Stimulated activated CD4-positive, alpha-beta T cell treated with anti-CD3 and anti-CD28 coated beads, Interleukin-1b, Interleukin-23, amount 100 ng/mL, for 4 hours (primary cell): ENCODE results near the gene MTCL1.

Experiments
- DNase-seq, 2 donors: peaks; one replicate each; pipeline ENCODE4 v3.0.0-alpha.2; 2020; ENCODE audit warnings: low read depth in 2 of 2

The MTCL1 gene

DNA sequence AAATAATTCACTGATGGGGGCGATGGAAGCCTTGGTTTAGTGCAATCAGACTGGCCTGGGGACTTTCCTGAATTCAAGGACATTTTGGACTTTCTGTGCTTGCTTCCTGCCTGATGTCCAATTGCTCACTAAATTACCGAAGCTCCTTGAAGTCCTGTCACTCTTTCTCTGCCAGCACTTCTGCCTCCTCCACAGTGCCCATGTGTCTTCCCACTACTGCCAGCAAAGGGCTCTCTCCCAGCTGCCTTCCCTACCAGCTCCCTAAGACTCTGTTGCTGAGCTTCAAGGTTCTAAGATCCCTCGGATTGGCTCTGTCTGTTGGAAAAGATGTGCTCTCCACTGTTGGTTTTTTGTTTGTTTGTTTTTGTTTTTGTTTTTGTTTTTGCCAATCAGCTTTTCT lies 158.1 kb downstream of the MTCL1 start:
- no peak for DNase-seq

DNA sequence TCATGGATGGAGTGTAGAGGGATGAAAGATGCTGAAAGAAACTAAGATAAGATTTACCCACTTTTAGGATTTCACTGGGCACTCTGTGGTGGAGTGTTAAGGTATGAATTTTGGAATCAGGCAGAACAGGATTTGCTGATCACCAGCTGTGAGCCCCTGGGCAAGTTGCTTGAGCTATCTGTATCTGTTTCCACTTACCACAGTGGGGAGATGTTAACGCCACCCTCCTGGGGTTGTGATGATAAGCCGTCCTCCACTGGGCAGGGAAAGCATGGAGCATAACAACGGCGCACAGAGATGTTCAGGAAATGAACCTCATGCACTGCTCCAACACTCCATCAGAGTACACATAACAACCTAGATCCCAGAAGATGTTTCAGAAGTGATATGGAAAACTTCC lies 160.6 kb downstream of the MTCL1 start:
- DNase-seq, result no peak

DNA sequence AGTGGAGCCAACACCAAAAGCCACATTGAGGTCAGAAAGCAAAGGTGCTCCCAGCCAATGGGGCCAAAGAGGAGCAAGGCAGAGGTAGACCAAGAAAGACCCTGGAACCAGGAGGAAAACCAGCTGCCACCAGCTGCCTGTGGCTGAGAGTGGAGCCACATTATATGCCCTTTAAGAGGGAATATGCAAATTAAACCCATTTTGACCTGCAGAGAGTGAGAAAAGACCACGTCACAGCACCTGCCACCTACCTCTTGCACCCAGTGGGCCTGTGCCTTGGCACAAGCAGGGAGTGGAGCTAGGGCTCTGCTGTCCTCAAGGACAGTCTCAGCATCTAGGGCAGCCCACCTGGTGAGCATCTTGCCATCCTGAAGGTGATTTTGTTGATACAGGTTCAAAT lies 161.3 kb downstream of the MTCL1 start:
- DNase-seq, result no peak

DNA sequence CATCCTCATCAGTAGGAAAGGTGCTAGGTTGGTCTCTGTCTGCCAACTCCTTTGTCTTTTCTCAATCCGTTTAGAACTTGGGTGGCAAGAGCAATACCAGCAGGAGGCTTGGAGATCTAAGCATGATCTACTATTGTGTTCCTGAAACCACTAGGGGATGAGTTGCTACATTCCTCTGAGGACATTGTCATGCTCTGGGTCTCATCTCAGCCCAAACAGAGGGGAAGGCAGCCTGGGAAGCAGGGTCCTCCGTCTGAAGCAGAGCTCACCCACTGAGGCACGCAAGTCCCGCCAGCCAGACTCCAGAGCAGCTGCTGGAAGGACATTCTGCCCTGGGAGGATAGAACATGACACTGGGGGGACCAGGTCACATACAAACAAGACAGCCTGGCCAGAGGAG lies 162.9 kb downstream of the MTCL1 start:
- no peak for DNase-seq

- DNase-seq, result no peak
These were observed 163.5 kb downstream of the MTCL1 start for GRCh38 chr18:8868779-8869415.

- no peak for DNase-seq
These were observed 164.3 kb downstream of the MTCL1 start for GRCh38 chr18:8869696-8870095.

DNA sequence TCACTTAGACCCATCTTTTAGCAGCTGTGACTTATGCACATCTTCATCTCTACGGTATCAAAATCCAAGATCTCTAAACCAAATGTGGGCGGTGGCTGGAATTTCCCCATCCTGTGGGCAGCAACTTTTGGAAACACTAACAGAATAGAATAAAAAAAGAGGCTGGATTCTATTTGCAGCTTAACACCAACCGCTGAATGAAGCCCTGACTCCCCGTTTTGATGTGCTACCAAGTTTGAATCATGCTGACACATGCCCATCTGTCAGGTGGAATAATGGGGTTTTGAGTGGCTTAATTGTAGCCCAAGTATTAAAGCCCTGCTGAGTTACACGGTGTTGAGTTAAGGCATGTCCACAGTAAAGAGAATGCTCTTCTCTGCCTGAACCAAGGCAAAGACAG lies 165.2 kb downstream of the MTCL1 start:
- DNase-seq, result no peak

DNA sequence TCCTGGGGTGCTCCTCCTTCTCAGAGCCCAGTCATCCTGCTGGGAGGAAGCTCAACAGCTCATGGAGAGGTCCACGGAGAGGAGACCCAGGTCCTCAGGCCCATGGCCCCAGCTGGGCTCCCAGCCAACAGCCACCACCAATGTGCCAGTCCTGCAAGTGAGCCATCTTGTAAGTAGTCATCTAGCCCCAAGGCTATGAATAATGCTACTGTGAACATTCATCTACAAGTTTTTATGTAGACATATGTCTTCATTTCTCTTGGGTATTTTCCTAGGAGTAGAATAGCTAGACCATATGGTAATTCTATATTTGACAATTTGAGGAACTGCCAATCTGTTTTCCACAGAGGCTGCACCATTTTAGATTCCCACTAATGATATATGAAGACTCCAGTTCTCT lies 166.1 kb downstream of the MTCL1 start:
- no peak for DNase-seq

- no peak for DNase-seq
These were observed 169.5 kb downstream of the MTCL1 start for GRCh38 chr18:8874872-8875271.

GRCh38 chr18:8876887-8877286 lies 171.5 kb downstream of the MTCL1 start:
- DNase-seq, result no peak

DNA sequence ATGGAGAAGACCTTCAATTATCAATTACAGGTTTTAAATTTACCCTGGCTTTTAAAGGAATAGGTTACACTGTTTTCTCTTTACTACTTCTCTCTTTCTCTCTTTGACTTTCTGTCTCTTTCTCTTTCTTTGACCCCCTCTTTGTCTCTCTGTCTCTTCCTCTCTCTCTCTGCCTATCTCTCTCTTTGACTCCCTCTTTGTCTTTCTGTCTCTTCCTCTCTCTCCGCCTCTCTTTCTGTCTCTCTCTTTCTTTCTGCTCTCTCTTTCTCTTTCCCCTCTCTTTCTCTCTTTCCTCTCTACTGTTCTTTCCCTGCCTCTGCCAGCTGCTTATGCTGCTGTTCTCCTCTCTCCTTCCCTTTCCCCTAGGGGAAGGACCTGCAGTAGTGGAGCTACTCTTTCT lies 175.7 kb downstream of the MTCL1 start:
- DNase-seq, result no peak
